Trophoblast cell (in vitro differentiated cells and primary cell): ENCODE data around the gene CD47.

Experiments
- DNase-seq, 2 donors: peaks; one replicate each; pipeline ENCODE4 v3.0.0-alpha.2; 2016
- H2AFZ ChIP-seq: 2 replicates; pipeline ENCODE4 v1.6.1; 2013; ENCODE audit warnings: low read length, moderate library complexity, mild to moderate bottlenecking; ENCODE audit not compliant: insufficient read depth, poor library complexity
- H2AK5ac ChIP-seq: 2 replicates; pipeline ENCODE4 v1.6.1; 2013; ENCODE audit warnings: mild to moderate bottlenecking, low read length
- H2BK120ac ChIP-seq: 2 replicates; pipeline ENCODE4 v1.6.1; 2013; ENCODE audit warnings: low read length, mild to moderate bottlenecking, moderate library complexity; ENCODE audit not compliant: insufficient read depth, poor library complexity
- H2BK12ac ChIP-seq: 2 replicates; pipeline ENCODE4 v1.6.1; 2013; ENCODE audit warnings: mild to moderate bottlenecking, low read length, moderate library complexity
- H2BK5ac ChIP-seq: 2 replicates; pipeline ENCODE4 v1.6.1; 2013; ENCODE audit warnings: low read length, low read depth, moderate library complexity, mild to moderate bottlenecking; ENCODE audit not compliant: poor library complexity
- H3K14ac ChIP-seq: 2 replicates; pipeline ENCODE4 v1.6.1; 2013; ENCODE audit warnings: mild to moderate bottlenecking, low read length
- H3K18ac ChIP-seq: 2 replicates; pipeline ENCODE4 v1.6.1; 2013; ENCODE audit warnings: mild to moderate bottlenecking, low read length
- H3K23ac ChIP-seq: 2 replicates; pipeline ENCODE4 v1.6.1; 2013; ENCODE audit warnings: low read length
- H3K27ac ChIP-seq: 2 replicates; pipeline ENCODE4 v1.5.1; 2013; ENCODE audit warnings: low read depth, mild to moderate bottlenecking, inconsistent platforms, low read length, moderate library complexity
- H3K27me3 ChIP-seq: 2 replicates; pipeline ENCODE4 v1.6.1; 2013; ENCODE audit warnings: inconsistent platforms, mild to moderate bottlenecking, low read length, moderate library complexity; ENCODE audit not compliant: insufficient read depth
- H3K36me3 ChIP-seq, 2 experiments: 1 replicate in 1 of 2; 2 replicates in 1 of 2; pipeline ENCODE4 v1.6.1; 2013; ENCODE audit warnings: low read length in 2 of 2, mild to moderate bottlenecking in 2 of 2, moderate library complexity in 1 of 2; ENCODE audit not compliant: insufficient read depth in 2 of 2, control insufficient read depth in 1 of 2
- H3K4ac ChIP-seq: 2 replicates; pipeline ENCODE4 v1.6.1; 2013; ENCODE audit warnings: low read depth, mild to moderate bottlenecking, low read length, moderate library complexity
- H3K4me1 ChIP-seq, 2 experiments: 1 replicate in 1 of 2; 2 replicates in 1 of 2; pipeline ENCODE4 v1.6.1; 2013; ENCODE audit warnings: low read length in 2 of 2, mild to moderate bottlenecking in 2 of 2, moderate library complexity in 1 of 2; ENCODE audit not compliant: insufficient read depth in 2 of 2, control insufficient read depth in 1 of 2
- H3K4me2 ChIP-seq: 2 replicates; pipeline ENCODE4 v1.6.1; 2013; ENCODE audit warnings: inconsistent platforms, mild to moderate bottlenecking, low read length, moderate library complexity
- H3K4me3 ChIP-seq: 2 replicates; pipeline ENCODE4 v1.5.1; 2013; ENCODE audit warnings: mild to moderate bottlenecking, low read depth, low read length, inconsistent platforms
- H3K79me1 ChIP-seq: one replicate; pipeline ENCODE4 v1.6.1; 2013; ENCODE audit warnings: low read length
- H3K79me2 ChIP-seq: 2 replicates; pipeline ENCODE4 v1.6.1; 2013; ENCODE audit warnings: low read length, mild to moderate bottlenecking; ENCODE audit not compliant: control insufficient read depth, insufficient read depth, poor library complexity
- H3K9ac ChIP-seq: 2 replicates; pipeline ENCODE4 v1.6.1; 2013; ENCODE audit warnings: mild to moderate bottlenecking, low read length
- H3K9me3 ChIP-seq: 2 replicates; pipeline ENCODE4 v1.6.1; 2013; ENCODE audit warnings: low read depth, mild to moderate bottlenecking, control low read depth, inconsistent platforms, low read length; ENCODE audit not compliant: insufficient read depth
- H4K12ac ChIP-seq: 2 replicates; pipeline ENCODE4 v1.6.1; 2013; ENCODE audit warnings: low read depth, mild to moderate bottlenecking, low read length, moderate library complexity
- H4K8ac ChIP-seq: 2 replicates; pipeline ENCODE4 v1.6.1; 2013; ENCODE audit warnings: low read depth, mild to moderate bottlenecking, low read length, moderate library complexity
- H4K91ac ChIP-seq: one replicate; pipeline ENCODE4 v1.6.1; 2013; ENCODE audit warnings: low read depth, mild to moderate bottlenecking, low read length, moderate library complexity
- WGBS: extraction: QIAGEN DNeasy Blood & Tissue Kit; methylation state at CpG from one replicate; pipeline ENCODE4 v1.1.7; 2013; ENCODE audit warnings: missing lambda C conversion rate; ENCODE audit not compliant: insufficient read length, insufficient coverage; ENCODE audit errors: extremely low coverage; 5-methylcytosine and 5-hydroxymethylcytosine counted together

CD47 gene

DNA sequence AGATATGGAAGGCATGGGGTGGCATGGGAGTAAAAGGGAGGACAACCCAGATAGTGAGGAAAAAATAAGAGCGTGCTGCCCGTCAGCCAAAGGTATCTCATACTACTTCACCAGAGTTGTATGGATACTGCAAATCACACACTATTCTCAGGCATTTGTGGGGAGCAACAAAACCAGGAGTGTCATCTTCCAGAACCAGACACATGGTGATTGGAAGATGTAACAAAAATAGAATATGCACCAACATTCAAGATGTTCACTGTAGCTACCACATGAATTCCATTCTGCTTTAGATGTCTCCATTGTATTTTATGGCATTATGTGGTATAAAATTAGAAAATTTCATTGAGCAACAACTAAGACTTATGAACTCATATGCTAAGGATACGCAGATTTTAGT, 34.9 kb downstream of the CD47 start:
- DNase-seq, result no peak
- H2AFZ ChIP-seq, result no peak overlapping the region

DNA sequence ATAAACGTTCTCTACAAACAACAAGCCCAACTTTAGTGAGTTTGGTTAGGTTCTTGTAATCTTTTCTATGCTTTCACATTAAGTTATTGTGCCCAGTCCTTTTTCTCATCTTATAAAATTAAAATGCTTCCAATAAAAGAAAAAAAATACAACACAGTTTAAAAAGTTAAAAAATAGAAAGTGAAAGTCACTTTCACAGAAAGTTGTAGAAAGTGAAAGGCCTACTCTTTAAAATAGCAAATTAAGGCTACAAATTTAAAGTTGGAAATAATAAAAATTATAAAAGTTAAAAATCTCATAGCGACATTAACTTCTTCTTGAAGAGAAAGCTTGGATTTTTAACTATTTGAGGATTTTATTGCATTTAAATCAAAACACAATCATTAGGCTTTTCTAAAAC, 35.9 kb downstream of the CD47 start:
- H3K27ac ChIP-seq, result no peak overlapping the region
- no peak overlapping the region for H2BK5ac ChIP-seq
- H3K23ac ChIP-seq, result no peak overlapping the region
- no peaks in the 10 kb centered on the region for H3K79me2 ChIP-seq
- no peak overlapping the region for H2AK5ac ChIP-seq
- H3K4me2 ChIP-seq, result no peak overlapping the region
- H3K18ac ChIP-seq, result no peak overlapping the region
- peaks cover 0 to 3% of the 10 kb centered on the region in 2 experiments for H3K36me3 ChIP-seq
- H2BK12ac ChIP-seq, result no peak overlapping the region
- H3K9me3 ChIP-seq, result no peaks in the 10 kb centered on the region
- H4K12ac ChIP-seq, result no peak overlapping the region
- no peak overlapping the region for H3K14ac ChIP-seq
- no peak overlapping the region for H2BK120ac ChIP-seq
- no peak overlapping the region for H2AFZ ChIP-seq
- H3K4ac ChIP-seq, result no peak overlapping the region
- no CpG with 5 or more reads among the region's 2 CpGs for WGBS
- H3K79me1 ChIP-seq, result peaks cover 2% of the 10 kb centered on the region
- no peak overlapping the region for H3K4me3 ChIP-seq
- H3K27me3 ChIP-seq, result no peaks in the 10 kb centered on the region
- no peak for DNase-seq
- no peak overlapping the region for H3K9ac ChIP-seq
- peaks cover 4 to 8% of the 10 kb centered on the region in 2 experiments for H3K4me1 ChIP-seq
- H4K8ac ChIP-seq, result no peak overlapping the region
- H4K91ac ChIP-seq, result no peak overlapping the region

More for the DNA sequence above, 34.9 kb downstream of the CD47 start:
- no peak overlapping the region for H2BK120ac ChIP-seq
- no peak overlapping the region for H3K27ac ChIP-seq
- H4K12ac ChIP-seq, result no peak overlapping the region
- H3K36me3 ChIP-seq, result no peaks in the 10 kb centered on the region
- no peak overlapping the region for H2BK5ac ChIP-seq
- H3K4me3 ChIP-seq, result no peak overlapping the region
- no peak overlapping the region for H4K8ac ChIP-seq
- no peak overlapping the region for H3K4me2 ChIP-seq
- no peaks in the 10 kb centered on the region for H3K27me3 ChIP-seq
- peaks cover 2% of the 10 kb centered on the region for H3K79me1 ChIP-seq
- H3K18ac ChIP-seq, result no peak overlapping the region
- no peak overlapping the region for H3K4ac ChIP-seq
- no peak overlapping the region for H2AK5ac ChIP-seq
- no peak overlapping the region for H3K14ac ChIP-seq
- H3K9ac ChIP-seq, result no peak overlapping the region
- no peak overlapping the region for H2BK12ac ChIP-seq
- H3K79me2 ChIP-seq, result no peaks in the 10 kb centered on the region
- no CpG with 5 or more reads among the region's 3 CpGs for WGBS
- no peak overlapping the region for H4K91ac ChIP-seq
- H3K9me3 ChIP-seq, result no peaks in the 10 kb centered on the region
- H3K23ac ChIP-seq, result no peak overlapping the region
- peaks cover 6 to 8% of the 10 kb centered on the region in 2 experiments for H3K4me1 ChIP-seq

DNA sequence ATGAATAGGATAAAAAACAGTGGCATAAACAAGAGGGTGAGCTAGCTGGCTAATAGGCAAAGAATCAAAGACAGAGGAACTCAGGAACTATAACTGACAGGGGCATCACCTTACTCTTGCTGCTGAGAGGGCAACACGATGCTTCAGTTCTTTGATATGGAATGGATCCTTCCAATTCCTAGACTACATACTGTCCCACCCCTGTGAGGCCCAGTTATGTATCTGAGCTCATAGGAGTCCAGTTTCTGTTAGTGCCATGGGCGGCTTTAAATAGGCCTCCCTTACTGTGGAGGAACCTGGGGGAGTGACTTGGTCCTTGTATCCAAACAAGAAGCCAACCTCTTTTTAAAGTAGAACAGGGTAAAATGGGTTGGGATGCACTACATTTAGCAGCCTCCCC, 37.3 kb downstream of the CD47 start:
- H3K9me3 ChIP-seq, result no peaks in the 10 kb centered on the region
- H3K4ac ChIP-seq, result no peak overlapping the region
- no peak overlapping the region for H2BK5ac ChIP-seq
- no peak overlapping the region for H2AK5ac ChIP-seq
- H3K9ac ChIP-seq, result no peak overlapping the region
- no peak overlapping the region for H2AFZ ChIP-seq
- no peak for DNase-seq
- no peak overlapping the region for H4K12ac ChIP-seq
- no peak overlapping the region for H3K18ac ChIP-seq
- WGBS, result no CpG with 5 or more reads among the region's 2 CpGs
- no peaks in the 10 kb centered on the region for H3K27me3 ChIP-seq
- no peak overlapping the region for H2BK120ac ChIP-seq
- H3K4me1 ChIP-seq, result peaks cover 4 to 6% of the 10 kb centered on the region in 2 experiments
- no peaks in the 10 kb centered on the region for H3K79me1 ChIP-seq
- H3K23ac ChIP-seq, result no peak overlapping the region
- no peak overlapping the region for H3K27ac ChIP-seq
- peaks cover 0 to 3% of the 10 kb centered on the region in 2 experiments for H3K36me3 ChIP-seq
- no peak overlapping the region for H3K4me3 ChIP-seq
- no peak overlapping the region for H2BK12ac ChIP-seq
- no peaks in the 10 kb centered on the region for H3K79me2 ChIP-seq
- no peak overlapping the region for H3K14ac ChIP-seq
- H4K91ac ChIP-seq, result peak overlapping the region; percentile 30
- no peak overlapping the region for H4K8ac ChIP-seq
- H3K4me2 ChIP-seq, result no peak overlapping the region

DNA sequence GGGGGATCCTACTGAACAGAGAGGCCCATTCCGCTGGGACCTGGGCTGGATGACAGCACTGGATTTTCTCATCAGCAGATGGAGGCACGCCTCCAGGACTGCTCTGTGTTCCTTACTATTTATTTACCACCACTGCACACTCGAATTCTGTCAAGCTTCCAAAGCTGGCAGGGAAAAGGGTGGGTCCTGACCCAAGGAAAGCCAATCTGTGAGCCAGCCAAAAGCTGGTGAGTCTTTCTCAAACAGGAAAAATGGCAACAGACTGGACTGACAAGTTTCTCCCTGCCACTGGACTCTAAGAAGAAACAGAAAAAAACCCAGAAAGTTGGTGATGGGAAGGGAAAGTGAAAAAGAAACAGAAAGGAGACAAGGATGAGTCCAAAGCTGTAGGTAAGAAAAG, 37.8 kb downstream of the CD47 start:
- Histone ChIP-seq H3K14ac (no peak overlapping the region), H2BK12ac (peak overlapping the region; percentile 15), H3K9ac (no peak overlapping the region), H3K4me2 (no peak overlapping the region), H4K8ac (no peak overlapping the region), H3K27me3 (no peaks in the 10 kb centered on the region), H3K36me3 (peaks cover 0 to 3% of the 10 kb centered on the region in 2 experiments), H2BK120ac (no peak overlapping the region), H2AFZ (no peak overlapping the region), H4K91ac (no peak overlapping the region), H2AK5ac (no peak overlapping the region), H3K27ac (no peak overlapping the region), H3K4me1 (peaks cover 4 to 6% of the 10 kb centered on the region in 2 experiments), H3K18ac (no peak overlapping the region), H3K9me3 (no peaks in the 10 kb centered on the region), H4K12ac (no peak overlapping the region), H3K79me1 (no peaks in the 10 kb centered on the region), H3K23ac (no peak overlapping the region), H3K4me3 (no peak overlapping the region), H2BK5ac (no peak overlapping the region), H3K4ac (no peak overlapping the region), H3K79me2 (no peaks in the 10 kb centered on the region)
- DNase-seq, result peak in 1 of 2 donors; percentile 59
- WGBS, result no CpG with 5 or more reads among the region's 3 CpGs
